Stomach (tissue), 4 donors: Measurements from ENCODE around the gene LHX4.

Experiments used
- CTCF ChIP-seq, 7 experiments: fragments of 450-650 bp in 4 of 7; fragments of 200-600 bp in 3 of 7; sonication (generic) in 3 of 7; IDR thresholded peaks; one replicate each; pipeline ENCODE4 v1.5.1; 2016 to 2019; ENCODE audit warnings: antibody characterized with exemption in 7 of 7, control low read depth in 2 of 7, mild to moderate bottlenecking in 1 of 7
- POLR2AphosphoS5 ChIP-seq, 3 donors: sonication (generic); formaldehyde crosslinking; IDR thresholded peaks; one replicate each; pipeline ENCODE4 v1.6.1; 2016; ENCODE audit warnings: antibody characterized with exemption in 3 of 3

DNA sequence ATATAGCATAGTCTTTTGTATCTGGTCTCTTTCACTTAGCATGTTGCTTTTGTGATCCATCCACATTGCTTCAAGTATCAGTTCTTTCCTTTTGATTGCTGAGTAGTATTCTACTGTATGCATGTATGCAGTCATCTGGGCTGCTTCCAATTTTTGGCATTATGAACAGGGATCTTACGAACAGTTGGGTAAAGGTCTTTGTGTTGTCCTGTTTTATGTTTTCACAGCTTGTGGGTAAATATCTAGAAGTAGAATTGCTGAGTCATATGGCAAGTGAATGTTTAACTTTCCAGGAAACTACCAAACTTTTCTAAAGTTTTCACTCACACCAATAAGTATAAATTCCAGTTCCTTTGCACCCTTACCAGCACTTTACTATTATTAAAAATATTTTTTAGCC lies 60.9 kb downstream of the LHX4 start:
- no peak for TF ChIP-seq POLR2AphosphoS5 (IDR thresholded peaks at IDR 0.05)
- no peak for TF ChIP-seq CTCF (IDR thresholded peaks at IDR 0.05)
